Neural crest cell (in vitro differentiated cells): Measurements from ENCODE around the gene MVB12A. TPM values are rescaled to one million over a fixed set of nuclear protein-coding genes. Genes with fewer than 3 reads are reported as not detected.

Experiments used
- DNase-seq: peaks from one replicate; pipeline ENCODE4 v3.0.0; 2021; ENCODE audit warnings: low read depth, mixed read lengths, low spot score
- H3K27ac Mint-ChIP-seq: one replicate; pipeline ENCODE4 v1.8.0; 2021; ENCODE audit warnings: mild to moderate bottlenecking, mixed read lengths; ENCODE audit not compliant: unreplicated experiment
- H3K27me3 Mint-ChIP-seq: 2 replicates; pipeline ENCODE4 v1.8.0; 2021; ENCODE audit warnings: low read depth, mild to moderate bottlenecking, mixed read lengths
- H3K36me3 Mint-ChIP-seq: 2 replicates; pipeline ENCODE4 v1.8.0; 2021; ENCODE audit warnings: low read depth, mild to moderate bottlenecking, mixed read lengths
- H3K4me1 Mint-ChIP-seq: 2 replicates; pipeline ENCODE4 v1.8.0; 2021; ENCODE audit warnings: mixed read lengths
- H3K4me3 Mint-ChIP-seq: one replicate; pipeline ENCODE4 v1.8.0; 2021; ENCODE audit warnings: mild to moderate bottlenecking, mixed read lengths
- H3K9me3 Mint-ChIP-seq: 2 replicates; pipeline ENCODE4 v1.8.0; 2021; ENCODE audit warnings: mixed read lengths
- CTCF ChIP-seq: fragments of 200-600 bp; sonication (generic); conservative IDR thresholded peaks from 2 replicates; pipeline ENCODE4 v1.5.0; 2021; ENCODE audit warnings: antibody characterized with exemption, mild to moderate bottlenecking
- total RNA-seq: library from RNA; stranded (reverse); gene quantifications from 2 replicates; pipeline ENCODE4 v1.2.1, GENCODE V29; 2021

Gene MVB12A
- total RNA-seq, 1 donor from 2014 or later: 48.1 TPM

GRCh38 chr19:17466487-17466850, 46.6 kb downstream of the MVB12A start:
- peak; percentile 3 for TF ChIP-seq CTCF
- peak overlapping the region; percentile 55 for H3K4me3 Mint-ChIP-seq
- no peak overlapping the region for H3K27ac Mint-ChIP-seq
- DNase-seq: no peak
- H3K4me1 Mint-ChIP-seq: peaks cover 23% of the 10 kb centered on the region
- H3K27me3 Mint-ChIP-seq: peaks cover 12% of the 10 kb centered on the region
- H3K9me3 Mint-ChIP-seq: no peaks in the 10 kb centered on the region
- no peaks in the 10 kb centered on the region for H3K36me3 Mint-ChIP-seq

GRCh38 chr19:17467471-17468301, 47.8 kb downstream of the MVB12A start:
- Mint-ChIP-seq H3K9me3 (no peaks in the 10 kb centered on the region), H3K4me3 (peak overlapping the region; percentile 98), H3K36me3 (no peaks in the 10 kb centered on the region), H3K4me1 (peaks cover 28% of the 10 kb centered on the region), H3K27me3 (peaks cover 12% of the 10 kb centered on the region), H3K27ac (no peak overlapping the region)
- no peak for TF ChIP-seq CTCF
- no peak for DNase-seq

DNA sequence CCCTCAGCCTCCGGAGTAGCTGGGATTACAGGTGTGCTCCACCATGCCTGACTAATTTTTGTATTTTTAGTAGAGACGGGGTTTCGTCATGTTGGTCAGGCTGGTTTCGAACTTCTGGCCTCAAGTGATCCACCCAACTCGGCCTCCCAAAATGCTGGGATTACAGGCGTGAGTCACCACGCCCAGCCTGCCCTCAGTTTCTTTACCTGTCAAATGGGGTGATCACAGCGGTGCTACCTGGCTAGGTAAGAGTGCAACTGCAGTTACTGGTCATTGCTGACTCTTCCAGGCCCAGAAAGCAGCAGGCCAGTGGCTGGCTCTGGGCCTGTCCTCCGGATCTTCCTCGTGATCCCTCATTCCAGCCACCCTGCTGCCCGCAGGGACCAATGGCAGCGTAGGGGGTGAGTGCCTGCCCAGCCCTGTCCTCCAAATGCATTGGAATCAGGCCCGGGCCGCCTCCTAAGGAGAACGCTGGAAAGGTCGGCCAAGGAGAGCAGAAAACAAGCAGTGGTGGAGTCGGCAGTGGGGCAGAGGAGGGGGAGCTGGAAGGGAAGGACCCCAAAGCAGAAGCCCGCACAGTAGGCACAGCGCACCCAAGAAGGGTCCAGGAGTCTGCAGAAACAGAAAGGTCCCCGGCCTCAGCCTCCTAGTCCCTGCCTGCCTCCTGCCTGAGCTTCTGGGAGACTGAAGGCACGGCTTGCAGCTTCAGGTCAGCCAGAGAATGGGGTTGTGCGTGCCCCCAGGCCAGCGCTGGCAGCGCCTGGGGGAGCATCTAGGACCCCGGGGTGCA, 48.6 kb downstream of the MVB12A start:
- TF ChIP-seq CTCF: no peak
- no peak overlapping the region for H3K27ac Mint-ChIP-seq
- H3K36me3 Mint-ChIP-seq: no peaks in the 10 kb centered on the region
- peaks cover 12% of the 10 kb centered on the region for H3K27me3 Mint-ChIP-seq
- H3K4me1 Mint-ChIP-seq: peaks cover 28% of the 10 kb centered on the region
- H3K4me3 Mint-ChIP-seq: peak overlapping the region; percentile 98
- H3K9me3 Mint-ChIP-seq: no peaks in the 10 kb centered on the region
- DNase-seq: no peak

GRCh38 chr19:17469092-17469480, 49.2 kb downstream of the MVB12A start:
- TF ChIP-seq CTCF: no peak
- H3K4me1 Mint-ChIP-seq: peaks cover 28% of the 10 kb centered on the region
- DNase-seq: no peak
- peak overlapping the region; percentile 44 for H3K27ac Mint-ChIP-seq
- peaks cover 12% of the 10 kb centered on the region for H3K27me3 Mint-ChIP-seq
- H3K9me3 Mint-ChIP-seq: no peaks in the 10 kb centered on the region
- peak overlapping the region; percentile 98 for H3K4me3 Mint-ChIP-seq
- H3K36me3 Mint-ChIP-seq: no peaks in the 10 kb centered on the region

GRCh38 chr19:17469481-17470067, 49.7 kb downstream of the MVB12A start:
- peaks cover 28% of the 10 kb centered on the region for H3K4me1 Mint-ChIP-seq

More at GRCh38 chr19:17469481-17470067, 49.7 kb downstream of the MVB12A start:
- no peaks in the 10 kb centered on the region for H3K9me3 Mint-ChIP-seq
- no peaks in the 10 kb centered on the region for H3K36me3 Mint-ChIP-seq
- peak; percentile 81 for DNase-seq
- peak overlapping the region; percentile 44 for H3K27ac Mint-ChIP-seq
- no peak for TF ChIP-seq CTCF
- H3K4me3 Mint-ChIP-seq: peak overlapping the region; percentile 98
- peaks cover 12% of the 10 kb centered on the region for H3K27me3 Mint-ChIP-seq
